ENCODE data around the gene KRTAP3-1. TPM values are rescaled to one million over a fixed set of nuclear protein-coding genes. Genes with fewer than 3 reads are reported as not detected.

The KRTAP3-1 gene
- total RNA-seq, 4 donors from 2014 or later: not detected

- no peak for TF ChIP-seq CTCF (IDR thresholded peaks at IDR 0.05; ENCODE audit: low read depth)
Measured at GRCh38 chr17:41013606-41014005, 4.7 kb upstream of the KRTAP3-1 start.

- no peak for TF ChIP-seq CTCF (IDR thresholded peaks at IDR 0.05; ENCODE audit: low read depth)
Measured at GRCh38 chr17:41013181-41013580, 4.3 kb upstream of the KRTAP3-1 start.

- no peak for TF ChIP-seq CTCF (IDR thresholded peaks at IDR 0.05; ENCODE audit: low read depth)
Measured at GRCh38 chr17:41012326-41013120, 3.6 kb upstream of the KRTAP3-1 start.

GRCh38 chr17:41010441-41010840 is 1.5 kb upstream of the KRTAP3-1 start:
- TF ChIP-seq CTCF (IDR thresholded peaks at IDR 0.05; ENCODE audit: low read depth): no peak

- no peak for TF ChIP-seq CTCF (IDR thresholded peaks at IDR 0.05; ENCODE audit: low read depth)
Measured at GRCh38 chr17:41009936-41010335, 1.0 kb upstream of the KRTAP3-1 start.

- no peak for TF ChIP-seq CTCF (IDR thresholded peaks at IDR 0.05; ENCODE audit: low read depth)
Measured at GRCh38 chr17:41009301-41009760, 403 bp upstream of the KRTAP3-1 start.

GRCh38 chr17:41004397-41004796 is 4.5 kb downstream of the KRTAP3-1 start:
- no peak for TF ChIP-seq CTCF (IDR thresholded peaks at IDR 0.05; ENCODE audit: low read depth)
